NCI-H446 (cell line): ENCODE measurements around the gene YWHAE.
"Not testable (repeated sequence)": the region's sequence is repeated elsewhere in the genome, so short reads cannot be mapped to it uniquely, and the experiment has no call there.

Source experiments
- DNase-seq, 2 experiments: peaks; one replicate each; lab custom pipeline; 2025; lab: John Stamatoyannopoulos, UW

The YWHAE gene

GRCh38 chr17:1325766-1326165 is 74.3 kb downstream of the YWHAE start:
- no peak for DNase-seq

GRCh38 chr17:1324201-1324771 is 75.7 kb downstream of the YWHAE start:
- DNase-seq = no peak

GRCh38 chr17:1323336-1323735 is 76.7 kb downstream of the YWHAE start:
- no peak for DNase-seq

- no peak for DNase-seq
Observed at GRCh38 chr17:1322480-1322879, 77.5 kb downstream of the YWHAE start.

- DNase-seq = no peak
Observed at GRCh38 chr17:1322014-1322428, 78.0 kb downstream of the YWHAE start.

- no peak for DNase-seq
Observed at GRCh38 chr17:1315891-1316403, 84.1 kb downstream of the YWHAE start.

- DNase-seq = no peak
Observed at GRCh38 chr17:1315409-1315808, 84.6 kb downstream of the YWHAE start.

GRCh38 chr17:1313270-1314005 is 86.6 kb downstream of the YWHAE start:
- no peak for DNase-seq

- DNase-seq = peak in 1 of 2 experiments; percentile 35
Observed at GRCh38 chr17:1312261-1312870, 87.7 kb downstream of the YWHAE start.

GRCh38 chr17:1307829-1308228 is 92.2 kb downstream of the YWHAE start:
- not testable (repeated sequence) for DNase-seq

GRCh38 chr17:1304962-1305563 is 95.0 kb downstream of the YWHAE start:
- no peak for DNase-seq

GRCh38 chr17:1304522-1304921 is 95.5 kb downstream of the YWHAE start:
- DNase-seq = no peak

GRCh38 chr17:1302761-1303160 is 97.3 kb downstream of the YWHAE start:
- no peak for DNase-seq

- no peak for DNase-seq
Observed at GRCh38 chr17:1301546-1301945, 98.5 kb downstream of the YWHAE start.

- DNase-seq = no peak
Observed at GRCh38 chr17:1300371-1300905, 99.6 kb downstream of the YWHAE start.

- no peak for DNase-seq
Observed at GRCh38 chr17:1299552-1300370, 100.3 kb downstream of the YWHAE start.

GRCh38 chr17:1298606-1299005 is 101.4 kb downstream of the YWHAE start:
- DNase-seq = no peak
